K562 (cell line): ENCODE data around the gene NAV2. TPM values are rescaled to one million over a fixed set of nuclear protein-coding genes. Genes with fewer than 3 reads are reported as not detected.

ENCODE experiments used
- ATAC-seq: fragments of 200-7000 bp; cut with Tn5 transposase; 3 replicates; pipeline ENCODE4 v1.9.1; 2020; ENCODE audit warnings: moderate library complexity
- BruUV-seq: library from RNA; stranded (reverse); fragments of 400-500 nt; replicated peaks from 2 replicates; lab custom pipeline; 2021; lab: Mats Ljungman, UMichigan
- CTCF ChIA-PET: fragments of 300-600 bp; formaldehyde crosslinking; extraction: SDS; loops from one replicate; lab custom pipeline; 2021; ENCODE audit warnings: low intra/inter-chr PET ratio; lab: Yijun Ruan, JAX
- POLR2A ChIA-PET: fragments of 300-600, 350-650 bp; sonication (Branson Sonifier 250); formaldehyde crosslinking; extraction: SDS; loops from one replicate; lab custom pipeline; 2021; ENCODE audit warnings: antibody characterized with exemption, inconsistent platforms; lab: Yijun Ruan, JAX
- DNase-seq, 4 experiments: peaks; one replicate each; pipeline versions ENCODE4 v3.0.0 to v3.0.0-alpha.2; 2011 to 2018; ENCODE audit warnings: low spot score in 3 of 4, mixed read lengths in 3 of 4; ENCODE audit errors: extremely low read depth in 1 of 4
- FAIRE-seq: peaks from 2 replicates; lab custom pipeline; 2011; peaks lifted over from hg19 to GRCh38; lab: Jason Lieb, UNC
- H2AFZ ChIP-seq: 2 replicates; pipeline ENCODE4 v1.6.0; 2011; ENCODE audit warnings: low read depth, low read length, control low read depth, inconsistent platforms
- H3K27ac ChIP-seq: fragments of 200-600 bp; 3 replicates; pipeline ENCODE4 v1.8.0; 2011; ENCODE audit warnings: low read depth, mild to moderate bottlenecking, control low read depth, inconsistent platforms, low read length, moderate library complexity, mixed read lengths; ENCODE audit errors: extremely low read depth
- H3K27me3 ChIP-seq, 2 experiments: fragments of 300-600 bp in 1 of 2; 2 replicates in 1 of 2; 3 replicates in 1 of 2; pipeline versions ENCODE4 v1.6.0 to v1.8.0; 2011; ENCODE audit warnings: inconsistent platforms in 2 of 2, low read length in 2 of 2, mild to moderate bottlenecking in 1 of 2, mixed read lengths in 1 of 2, moderate library complexity in 1 of 2; ENCODE audit not compliant: control insufficient read depth in 2 of 2, insufficient read depth in 2 of 2
- H3K36me3 ChIP-seq: fragments of 300-600 bp; 3 replicates; pipeline ENCODE4 v1.8.0; 2011; ENCODE audit warnings: mild to moderate bottlenecking, low read length, inconsistent platforms; ENCODE audit not compliant: control insufficient read depth, insufficient read depth
- H3K4me1 ChIP-seq, 2 experiments: fragments of 200-600 bp in 1 of 2; replicated peaks in 1 of 2; 2 replicates in 1 of 2; 3 replicates in 1 of 2; pipeline versions ENCODE4 v1.5.1 to v1.8.0; 2011; ENCODE audit warnings: inconsistent platforms in 2 of 2, low read length in 2 of 2, mild to moderate bottlenecking in 1 of 2, mixed read lengths in 1 of 2, moderate library complexity in 1 of 2; ENCODE audit not compliant: control insufficient read depth in 2 of 2, insufficient read depth in 2 of 2
- H3K4me2 ChIP-seq: 2 replicates; pipeline ENCODE4 v1.6.1; 2011; ENCODE audit warnings: low read length, control low read depth, inconsistent platforms, mixed read lengths; ENCODE audit not compliant: insufficient read depth
- H3K4me3 ChIP-seq: fragments of 200-600 bp; sonication (generic), shearing (Covaris generic); 2 replicates; pipeline ENCODE4 v1.5.1; 2016; ENCODE audit warnings: control low read depth, inconsistent platforms
- H3K79me2 ChIP-seq: fragments of 200-600 bp; 3 replicates; pipeline ENCODE4 v1.8.0; 2011; ENCODE audit warnings: low read length, inconsistent platforms; ENCODE audit not compliant: control insufficient read depth, insufficient read depth
- H3K9ac ChIP-seq, 2 experiments: 2 replicates each; pipeline versions ENCODE4 v1.6.0 to v1.6.1; 2011; ENCODE audit warnings: low read depth in 2 of 2, low read length in 2 of 2, control low read depth in 1 of 2, inconsistent platforms in 1 of 2, mild to moderate bottlenecking in 1 of 2, mixed read lengths in 1 of 2; ENCODE audit not compliant: insufficient read depth in 1 of 2
- H3K9me1 ChIP-seq: one replicate; pipeline ENCODE4 v1.6.0; 2011; ENCODE audit warnings: inconsistent platforms, mild to moderate bottlenecking, low read length, moderate library complexity; ENCODE audit not compliant: control insufficient read depth, insufficient read depth
- H3K9me3 ChIP-seq: replicated peaks from 2 replicates; pipeline ENCODE4 v1.5.1; 2011; ENCODE audit warnings: low read depth, low read length, inconsistent platforms; ENCODE audit not compliant: control insufficient read depth, insufficient read depth
- H4K20me1 ChIP-seq: replicated peaks from 2 replicates; pipeline ENCODE4 v1.6.1; 2011; ENCODE audit warnings: low read length, inconsistent platforms, mixed read lengths; ENCODE audit not compliant: control insufficient read depth, insufficient read depth
- CEBPG ChIP-seq, 3 experiments: fragments of 200-800 bp in 1 of 3; sonication (Bioruptor generic) in 1 of 3; sonication (generic) in 1 of 3; formaldehyde crosslinking in 1 of 3; IDR thresholded peaks in 2 of 3; conservative IDR thresholded peaks in 1 of 3; 2 replicates each; pipeline versions ENCODE4 v1.6.1 to v1.8.0; 2016 to 2022; ENCODE audit warnings: missing compliant biosample characterization in 2 of 3, missing genetic modification characterization in 2 of 3, mild to moderate bottlenecking in 1 of 3, missing genetic modification reagents in 1 of 3
- CTCF ChIP-seq, 3 experiments: IDR thresholded peaks in 2 of 3; conservative IDR thresholded peaks in 1 of 3; 2 replicates each; pipeline ENCODE4 v1.5.1; 2011 to 2012; ENCODE audit warnings: low read length in 3 of 3, mild to moderate bottlenecking in 3 of 3, control low read depth in 2 of 3, improper control_type of control experiment in 1 of 3, inconsistent platforms in 1 of 3, low read depth in 1 of 3, mixed read lengths in 1 of 3, moderate library complexity in 1 of 3; ENCODE audit not compliant: insufficient read depth in 2 of 3
- FOXK2 ChIP-seq, 2 experiments: fragments of 450-650 bp; IDR thresholded peaks in 1 of 2; conservative IDR thresholded peaks in 1 of 2; 2 replicates each; pipeline ENCODE4 v1.6.1; 2016; ENCODE audit warnings: low read depth in 2 of 2, mild to moderate bottlenecking in 1 of 2
- GTF2E2 ChIP-seq: fragments of 200-800 bp; sonication (Bioruptor generic); IDR thresholded peaks from 2 replicates; pipeline ENCODE4 v1.6.1; 2016; ENCODE audit warnings: missing genetic modification characterization, missing compliant biosample characterization
- HMG20B ChIP-seq: fragments of 250-450 bp; sonication (Bioruptor Pico); IDR thresholded peaks from 2 replicates; pipeline ENCODE4 v1.5.0; 2021; ENCODE audit warnings: mild to moderate bottlenecking
- HMGXB4 ChIP-seq: sonication (generic); formaldehyde crosslinking; IDR thresholded peaks from 2 replicates; pipeline ENCODE4 v1.8.1; 2023; ENCODE audit warnings: mild to moderate bottlenecking, missing genetic modification reagents
- MED1 ChIP-seq: sonication (generic); formaldehyde crosslinking; IDR thresholded peaks from 2 replicates; pipeline ENCODE4 v1.8.1; 2023; ENCODE audit warnings: missing genetic modification reagents, borderline replicate concordance
- NFIX ChIP-seq: fragments of 250-450 bp; sonication (Bioruptor Pico); IDR thresholded peaks from 2 replicates; pipeline ENCODE4 v1.4.0; 2020; ENCODE audit warnings: low read depth, mild to moderate bottlenecking, moderate library complexity
- TSHZ1 ChIP-seq: fragments of 250-450 bp; sonication (Bioruptor Pico); IDR thresholded peaks from 2 replicates; pipeline ENCODE4 v1.4.0; 2020; ENCODE audit warnings: mild to moderate bottlenecking, moderate library complexity
- ZNF140 ChIP-seq: fragments of 250-450 bp; sonication (Bioruptor Pico); IDR thresholded peaks from 2 replicates; pipeline ENCODE4 v1.8.0; 2021; ENCODE audit warnings: moderate library complexity, mild to moderate bottlenecking, inconsistent platforms
- ZNF282 ChIP-seq: sonication (generic); formaldehyde crosslinking; IDR thresholded peaks from 2 replicates; pipeline ENCODE4 v1.8.1; 2023; ENCODE audit warnings: missing genetic modification reagents
- ZNF408 ChIP-seq: fragments of 250-450 bp; sonication (Bioruptor Pico); IDR thresholded peaks from 2 replicates; pipeline ENCODE4 v1.4.0; 2020; ENCODE audit warnings: low read depth, mild to moderate bottlenecking, moderate library complexity
- WGBS: fragments of 100-300 bp; shearing (Covaris generic); methylation state at CpG from one replicate; pipeline ENCODE4 v1.1.6; 2016; ENCODE audit warnings: low coverage, mixed read lengths; ENCODE audit not compliant: insufficient coverage; ENCODE audit errors: missing lambda C conversion rate; 5-methylcytosine and 5-hydroxymethylcytosine counted together
- in situ Hi-C: fragments of 300-500 bp; cut with MboI; formaldehyde crosslinking; loops from 4 replicates; pipeline ENCODE4 v1.15.0; 2018; ENCODE audit warnings: inconsistent platforms, mixed read lengths
- intact Hi-C: fragments of 100-400 bp; cut with micrococcal nuclease; formaldehyde crosslinking; loops from 2 replicates; pipeline ENCODE4 v1.14.2; 2022
- polyA plus RNA-seq, 8 experiments: library from polyadenylated mRNA; depleted of rRNA in 4 of 8; stranded (reverse) in 5 of 8; unstranded in 3 of 8; fragments of >200 nt; fragmentation: Nextera tagmentation in 2 of 8; fragmentation: Illumina TruSeq in 1 of 8; extraction: Ambion mirVana in 2 of 8; extraction: Trizol in 1 of 8; gene quantifications; 2 replicates each; pipeline versions ENCODE4 v1.2.1 to v1.2.3, GENCODE V29; 2011 to 2014; ENCODE audit warnings: inconsistent platforms in 1 of 8, missing spikeins in 1 of 8
- total RNA-seq, 7 experiments: library from RNA; depleted of rRNA in 6 of 7; stranded (reverse); fragments of >200 nt in 6 of 7; fragmentation: Illumina TruSeq in 2 of 7; extraction: Trizol in 2 of 7; gene quantifications; 2 replicates each; pipeline versions ENCODE4 v1.2.1 to v1.2.3, GENCODE V29; 2011 to 2021; ENCODE audit warnings: low replicate concordance in 1 of 7

The NAV2 gene
- total and polyA plus RNA-seq, 9 of the 15 experiments (the other 6 are each of a cell fraction or from before 2014, with no cell fraction given) = 0.03 to 0.35 (median 0.05) TPM

- H3K9ac ChIP-seq = no peak overlapping the region
- FAIRE-seq (no peak), ATAC-seq (no peak), DNase-seq (no peak)
- no peak overlapping the region for H3K4me3 ChIP-seq
- H3K79me2 ChIP-seq = no peaks in the 10 kb centered on the region
- H3K4me1 ChIP-seq = peaks cover 0 to 5% of the 10 kb centered on the region in 2 experiments; a peak in 1 of 5 replicates
- peaks cover 15 to 38% of the 10 kb centered on the region in 2 experiments for H3K27me3 ChIP-seq
- CTCF ChIA-PET = no interaction called here
- no peaks in the 10 kb centered on the region for H3K9me1 ChIP-seq
- H3K9me3 ChIP-seq = no peaks in the 10 kb centered on the region
- H3K4me2 ChIP-seq = no peak overlapping the region
- no TSS peak for BruUV-seq
- H3K27ac ChIP-seq = no peak overlapping the region
- intact Hi-C loops (no loop called here), in situ Hi-C loops (no loop called here)
- H2AFZ ChIP-seq = no peak overlapping the region
- H3K36me3 ChIP-seq = no peaks in the 10 kb centered on the region
- WGBS = 12% methylated on average over 5 of the region's 5 CpGs
- no peaks in the 10 kb centered on the region for H4K20me1 ChIP-seq
- POLR2A ChIA-PET = interaction anchor here (1.4 kb wide), 1 partner anchor 8 kb away, joined by 4 read pairs; no protein-coding TSS in a partner anchor
- TF ChIP-seq ZNF408 (CRISPR knock-in tag) (no peak), HMG20B (CRISPR knock-in tag) (no peak), TSHZ1 (CRISPR knock-in tag) (no peak), ZNF140 (CRISPR knock-in tag) (no peak), GTF2E2 (tag) (no peak), HMGXB4 (no peak), NFIX (CRISPR knock-in tag) (no peak), FOXK2 (conservative IDR thresholded peaks at IDR 0.05 in 1 of 2, IDR thresholded peaks at IDR 0.05 in 1 of 2; ENCODE audit: low read depth in 2 of 2) (no peak), ZNF282 (CRISPR knock-in tag) (no peak), CEBPG (CRISPR knock-in tag; IDR thresholded peaks at IDR 0.05) (no peak), CEBPG (tag; conservative IDR thresholded peaks at IDR 0.05 in 1 of 2, IDR thresholded peaks at IDR 0.05 in 1 of 2) (no peak), MED1 (CRISPR knock-in tag) (no peak), CTCF (IDR thresholded peaks at IDR 0.05 in 2 of 3, conservative IDR thresholded peaks at IDR 0.05 in 1 of 3; ENCODE audit: insufficient read depth in 2 of 3, low read depth in 1 of 3, low read length in 3 of 3) (no peak)
These were observed 329.5 kb downstream of the NAV2 start for GRCh38 chr11:20042045-20042639.
